HG02623 (cell line): Measurements from ENCODE around the gene CD68.
A peak's percentile ranks its signal among the peaks of the same experiment; 100 is the strongest.

Experiments used
- ATAC-seq: cut with Tn5 transposase; IDR thresholded peaks from one replicate; pipeline ENCODE4 v1.9.1; 2021; ENCODE audit warnings: moderate library complexity; ENCODE audit not compliant: unreplicated experiment

Gene CD68, protein sequence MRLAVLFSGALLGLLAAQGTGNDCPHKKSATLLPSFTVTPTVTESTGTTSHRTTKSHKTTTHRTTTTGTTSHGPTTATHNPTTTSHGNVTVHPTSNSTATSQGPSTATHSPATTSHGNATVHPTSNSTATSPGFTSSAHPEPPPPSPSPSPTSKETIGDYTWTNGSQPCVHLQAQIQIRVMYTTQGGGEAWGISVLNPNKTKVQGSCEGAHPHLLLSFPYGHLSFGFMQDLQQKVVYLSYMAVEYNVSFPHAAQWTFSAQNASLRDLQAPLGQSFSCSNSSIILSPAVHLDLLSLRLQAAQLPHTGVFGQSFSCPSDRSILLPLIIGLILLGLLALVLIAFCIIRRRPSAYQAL

DNA sequence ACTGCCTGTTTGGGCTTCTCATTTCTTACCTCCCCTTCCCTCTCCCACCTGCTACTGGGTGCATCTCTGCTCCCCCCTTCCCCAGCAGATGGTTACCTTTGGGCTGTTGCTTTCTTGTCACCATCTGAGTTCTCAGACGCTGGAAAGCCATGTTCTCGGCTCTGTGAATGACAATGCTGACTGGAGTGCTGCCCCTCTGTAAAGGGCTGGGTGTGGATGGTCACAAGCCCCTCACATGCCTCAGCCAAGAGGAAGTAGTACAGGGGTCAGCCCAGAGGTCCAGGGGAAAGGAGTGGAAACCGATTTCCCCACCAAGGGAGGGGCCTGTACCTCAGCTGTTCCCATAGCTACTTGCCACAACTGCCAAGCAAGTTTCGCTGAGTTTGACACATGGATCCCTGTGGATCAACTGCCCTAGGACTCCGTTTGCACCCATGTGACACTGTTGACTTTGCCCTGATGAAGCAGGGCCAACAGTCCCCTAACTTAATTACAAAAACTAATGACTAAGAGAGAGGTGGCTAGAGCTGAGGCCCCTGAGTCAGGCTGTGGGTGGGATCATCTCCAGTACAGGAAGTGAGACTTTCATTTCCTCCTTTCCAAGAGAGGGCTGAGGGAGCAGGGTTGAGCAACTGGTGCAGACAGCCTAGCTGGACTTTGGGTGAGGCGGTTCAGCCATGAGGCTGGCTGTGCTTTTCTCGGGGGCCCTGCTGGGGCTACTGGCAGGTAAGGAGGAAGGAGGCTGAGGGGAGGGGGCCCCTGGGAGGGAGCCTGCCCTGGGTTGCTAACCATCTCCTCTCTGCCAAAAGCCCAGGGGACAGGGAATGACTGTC is at the start of gene CD68:
TSS of gene CD68 (plus strand) at position 638 of the 833 bp plus-strand sequence. CDS start at position 678, 40 bp downstream.
- ATAC-seq: no peak

DNA sequence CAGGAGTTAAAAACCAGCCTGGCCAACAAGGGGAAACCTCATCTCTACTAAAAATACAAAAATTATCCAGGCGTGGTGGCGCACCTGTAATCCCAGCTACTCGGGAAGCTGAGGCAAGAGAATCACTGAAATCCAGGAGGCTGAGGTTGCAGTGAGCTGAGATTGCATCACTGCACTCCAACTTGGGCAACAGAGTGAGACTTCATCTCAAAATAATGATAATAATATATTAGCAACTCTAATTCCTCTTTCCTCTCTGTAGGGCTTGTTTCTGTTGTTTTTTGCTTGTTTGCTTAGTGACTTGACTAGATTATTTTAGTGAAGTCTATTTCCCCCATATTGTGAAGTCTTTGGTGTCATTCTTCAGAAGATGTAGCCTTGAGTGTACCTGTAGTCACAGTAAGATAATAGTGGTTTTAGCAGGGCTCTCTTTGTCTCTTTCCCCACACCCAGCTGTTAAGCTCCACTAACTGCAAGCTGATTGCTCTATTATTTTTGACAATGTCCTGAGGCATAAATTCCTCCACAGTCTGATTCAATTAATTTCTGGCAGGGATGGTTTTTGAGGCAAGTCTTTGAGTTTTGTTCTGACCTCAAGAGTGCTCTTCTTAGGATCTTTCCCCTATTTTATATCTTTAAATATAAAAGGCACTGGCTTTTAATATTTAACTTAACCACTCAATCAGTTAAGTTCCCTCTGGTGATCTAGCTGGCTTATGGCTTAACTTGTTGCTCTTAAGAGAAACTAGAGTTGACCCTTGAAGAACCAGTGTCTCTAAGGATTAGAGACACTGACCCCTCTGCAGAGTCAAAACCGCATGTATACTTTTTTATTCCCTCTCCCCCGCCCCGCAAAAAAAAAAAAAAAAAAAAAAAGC is 49.2 kb upstream of the CD68 start:
- no peak for ATAC-seq

DNA sequence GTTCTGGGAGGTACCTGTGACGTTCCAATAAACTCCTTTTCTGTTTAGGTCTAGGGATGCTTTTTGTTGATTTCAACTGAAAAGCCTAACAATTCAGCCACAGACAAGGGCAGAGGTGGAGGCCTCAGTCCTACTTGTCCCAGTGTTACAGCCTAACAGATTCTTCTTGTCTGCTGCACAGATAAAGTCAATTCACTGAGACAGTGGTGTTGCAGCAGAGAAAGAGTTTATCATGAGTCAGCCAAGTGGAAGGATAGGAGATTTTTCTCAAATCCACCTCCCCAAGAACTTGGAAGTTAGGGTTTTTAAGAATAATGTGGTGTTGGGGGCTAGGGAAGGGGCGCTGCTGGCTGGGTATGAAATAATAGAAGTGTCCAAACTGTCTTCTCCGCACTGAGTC is 41.4 kb upstream of the CD68 start:
- no peak for ATAC-seq

DNA sequence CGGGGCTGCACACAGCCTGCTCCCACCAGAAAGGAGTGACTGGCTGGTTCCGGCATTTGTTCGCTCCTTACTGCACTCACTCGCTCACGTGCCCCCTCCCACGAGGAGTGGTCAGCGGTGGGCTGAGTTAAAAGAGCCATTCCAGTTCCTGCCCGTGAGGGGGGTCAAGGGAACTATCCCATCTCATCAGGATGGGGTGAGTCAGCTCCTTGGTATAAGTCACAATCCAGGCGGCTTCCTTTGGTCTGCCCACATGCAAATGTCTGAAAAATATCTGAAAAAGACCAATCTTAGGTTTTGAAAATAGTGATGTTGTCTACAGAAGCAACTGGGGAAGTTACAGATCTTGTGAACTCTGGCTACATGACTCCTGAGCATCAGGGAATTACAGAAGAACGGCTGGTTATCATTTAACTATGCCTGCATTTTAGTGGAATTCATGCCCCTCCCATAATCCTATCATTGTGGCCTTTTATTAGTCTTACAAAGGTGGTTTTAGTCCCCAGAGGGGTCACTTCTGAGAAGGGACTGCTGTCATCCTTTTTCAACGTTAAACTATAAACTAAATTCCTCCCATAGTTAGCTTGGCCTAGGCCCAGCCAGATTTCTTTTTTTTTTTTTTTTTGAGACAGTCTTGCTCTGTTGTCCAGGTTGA is 40.4 kb upstream of the CD68 start:
- no peak for ATAC-seq

DNA sequence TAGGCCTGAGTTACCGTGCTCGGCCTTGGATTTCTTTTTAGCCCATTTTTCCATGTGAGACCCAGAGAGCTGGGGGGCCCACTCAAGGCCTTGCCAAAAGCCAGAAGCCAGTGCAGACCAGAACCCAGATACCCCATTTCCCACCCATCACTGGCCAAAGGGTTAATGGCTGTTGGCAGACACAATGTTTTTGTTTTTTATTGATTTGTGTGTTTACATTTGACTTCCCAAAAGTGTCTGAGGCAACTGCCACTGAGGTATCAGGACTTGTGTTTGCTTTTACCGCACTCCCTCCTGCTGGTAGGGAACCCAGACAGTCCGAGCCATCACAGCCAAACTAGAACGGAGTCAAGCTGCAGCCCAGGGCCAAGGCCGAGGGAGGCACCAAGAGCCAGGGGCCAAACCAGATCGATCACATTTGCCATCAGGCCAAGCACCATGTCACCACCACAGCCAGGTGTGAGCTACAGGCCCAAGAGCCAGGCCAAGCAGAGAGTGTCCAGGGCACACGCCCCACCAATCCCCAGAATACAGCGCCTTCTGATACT is 38.3 kb upstream of the CD68 start:
- ATAC-seq: no peak

DNA sequence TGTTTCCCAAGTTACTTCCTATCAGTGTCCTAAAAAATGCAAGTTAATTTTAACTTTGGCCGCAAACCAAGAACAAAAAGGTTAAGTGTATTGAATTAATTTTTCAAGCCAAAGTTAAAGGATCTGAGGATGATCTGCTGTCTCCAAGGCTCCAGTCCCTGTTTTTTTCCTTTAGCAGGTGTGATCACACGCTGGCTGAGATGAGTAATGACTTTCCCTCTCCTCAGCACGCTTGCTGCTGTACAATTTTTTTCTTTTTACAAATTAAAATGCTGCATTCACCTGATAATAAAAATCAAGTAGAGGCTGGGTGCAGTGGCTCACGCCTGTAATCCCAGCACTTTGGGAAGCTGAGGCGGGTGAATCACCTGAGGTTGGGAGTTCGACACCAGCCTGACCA is 34.5 kb upstream of the CD68 start:
- no peak for ATAC-seq

DNA sequence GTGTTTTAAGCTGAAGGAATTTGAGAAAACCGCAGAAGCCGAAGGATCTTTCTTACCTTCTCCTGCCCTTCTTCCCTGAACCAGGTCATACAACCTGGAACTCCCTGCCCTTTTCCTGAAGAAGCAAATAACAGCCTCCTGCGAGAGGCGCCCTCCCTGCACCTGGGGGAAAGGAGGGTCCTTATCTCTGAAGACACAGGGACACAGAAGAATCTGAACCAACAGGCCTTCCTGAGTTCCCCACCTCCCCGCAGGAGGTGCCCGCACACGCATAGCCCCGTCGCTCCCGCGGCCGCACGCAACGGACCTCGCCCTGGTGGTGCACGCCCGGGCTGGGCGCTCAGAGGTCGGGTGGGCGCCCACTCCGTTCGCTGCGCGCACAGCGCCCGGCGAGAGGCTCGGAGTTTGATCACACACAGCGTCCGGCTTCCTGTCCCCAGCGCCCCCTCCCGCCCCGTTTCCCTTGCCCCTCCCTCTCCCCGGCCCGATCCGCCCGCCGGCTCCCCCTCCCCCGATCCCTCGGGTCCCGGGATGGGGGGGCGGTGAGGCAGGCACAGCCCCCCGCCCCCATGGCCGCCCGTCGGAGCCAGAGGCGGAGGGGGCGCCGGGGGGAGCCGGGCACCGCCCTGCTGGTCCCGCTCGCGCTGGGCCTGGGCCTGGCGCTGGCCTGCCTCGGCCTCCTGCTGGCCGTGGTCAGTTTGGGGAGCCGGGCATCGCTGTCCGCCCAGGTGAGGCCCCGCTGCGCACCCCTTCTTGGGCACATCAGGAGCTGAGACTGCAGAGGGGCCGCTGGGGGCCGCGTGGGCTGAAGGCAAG is 30.6 kb upstream of the CD68 start, which contains the start of gene TNFSF12:
TSS of gene TNFSF12 (plus strand) at position 474 of the 816 bp plus-strand sequence. CDS start at position 570, 96 bp downstream.
- no peak for ATAC-seq

DNA sequence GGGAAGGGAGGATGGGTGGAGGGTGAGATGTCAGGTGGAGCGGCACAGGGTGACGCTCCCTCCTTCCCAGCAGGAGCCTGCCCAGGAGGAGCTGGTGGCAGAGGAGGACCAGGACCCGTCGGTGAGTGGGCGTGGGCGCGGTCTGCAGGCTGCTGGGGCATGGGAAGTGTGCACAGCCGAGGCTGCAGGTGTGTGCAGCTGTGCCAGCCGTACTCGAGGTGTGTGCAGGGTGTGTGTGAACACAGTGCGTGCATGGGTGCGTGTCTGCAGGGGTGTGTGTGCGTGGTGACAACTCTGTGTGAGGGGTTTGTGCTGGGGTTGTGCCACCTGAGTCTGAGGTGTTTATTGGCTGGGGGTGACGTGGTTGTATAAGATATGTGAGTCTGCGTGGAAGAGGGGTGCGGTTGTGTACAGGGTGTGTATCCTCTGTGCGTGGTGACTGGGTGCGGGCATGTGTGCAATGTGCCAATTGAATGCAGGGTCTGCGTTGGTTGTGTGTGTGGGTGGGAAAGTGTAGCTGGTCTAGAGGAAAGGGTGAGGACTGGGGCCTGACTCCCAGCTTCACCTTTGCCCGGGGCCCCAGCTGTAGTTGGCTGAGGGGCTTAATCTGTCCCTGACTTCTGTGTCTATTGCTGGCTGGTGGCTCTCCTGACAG is 29.9 kb upstream of the CD68 start:
- no peak for ATAC-seq

DNA sequence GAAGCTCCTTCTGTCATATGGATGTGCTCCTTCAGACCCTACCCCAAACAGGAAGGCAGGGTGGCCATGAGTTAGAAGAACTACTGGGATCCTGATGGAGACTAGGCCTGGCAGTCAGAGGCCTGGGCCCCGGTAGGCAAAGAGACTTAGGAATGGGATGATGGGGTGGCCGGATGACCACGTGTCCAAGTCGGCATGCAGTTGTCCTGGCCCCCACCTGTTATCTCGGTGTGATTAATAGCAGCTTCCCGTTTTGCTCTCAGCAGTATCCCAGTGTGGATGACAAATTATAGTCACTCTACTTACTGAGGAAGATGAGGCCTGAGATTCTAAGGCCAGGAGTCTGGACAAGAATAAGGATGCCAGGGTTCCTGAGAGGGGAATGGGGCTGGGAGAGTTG is 29.1 kb upstream of the CD68 start:
- ATAC-seq: no peak

DNA sequence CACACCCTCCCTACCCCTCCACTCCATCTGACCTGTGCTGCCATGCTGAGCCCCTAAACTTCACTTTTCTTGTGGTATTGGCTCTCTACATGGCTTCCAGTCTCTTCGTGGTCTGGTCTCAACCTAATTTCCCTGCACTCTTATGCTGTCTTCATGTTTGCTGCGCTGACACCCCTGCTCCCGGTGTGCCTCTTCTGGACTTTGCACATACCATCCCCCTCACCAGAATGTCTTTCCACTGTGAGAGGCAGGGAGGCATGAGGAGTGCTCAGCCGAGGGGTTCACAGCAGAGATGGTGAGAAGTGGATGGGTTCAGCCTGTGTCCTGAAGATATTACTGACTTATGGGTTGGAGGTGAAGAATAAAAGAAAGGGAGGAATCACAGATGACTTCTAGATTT is 28.0 kb upstream of the CD68 start:
- no peak for ATAC-seq

DNA sequence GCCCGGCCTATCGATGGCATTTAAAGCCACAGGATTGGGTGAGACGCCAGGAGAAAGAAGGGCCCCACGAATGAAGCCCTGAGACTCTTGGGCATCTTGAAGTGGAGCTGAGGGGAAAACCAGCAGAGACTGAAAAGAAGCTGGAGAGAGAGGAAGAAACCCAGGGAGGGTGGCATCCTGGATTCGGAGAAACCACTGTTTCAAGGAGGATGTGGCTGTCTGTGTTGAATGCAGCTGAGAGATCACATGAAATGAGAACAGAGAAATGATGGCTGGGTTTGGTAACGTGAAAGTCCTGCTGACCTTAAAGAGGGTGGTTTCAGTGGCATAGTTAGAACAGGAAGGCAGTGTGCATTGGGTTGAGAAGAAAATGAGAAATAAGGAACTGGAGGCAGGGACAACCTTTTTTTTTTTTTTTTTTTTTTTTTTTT is 26.8 kb upstream of the CD68 start:
- peak; percentile 63 for ATAC-seq

DNA sequence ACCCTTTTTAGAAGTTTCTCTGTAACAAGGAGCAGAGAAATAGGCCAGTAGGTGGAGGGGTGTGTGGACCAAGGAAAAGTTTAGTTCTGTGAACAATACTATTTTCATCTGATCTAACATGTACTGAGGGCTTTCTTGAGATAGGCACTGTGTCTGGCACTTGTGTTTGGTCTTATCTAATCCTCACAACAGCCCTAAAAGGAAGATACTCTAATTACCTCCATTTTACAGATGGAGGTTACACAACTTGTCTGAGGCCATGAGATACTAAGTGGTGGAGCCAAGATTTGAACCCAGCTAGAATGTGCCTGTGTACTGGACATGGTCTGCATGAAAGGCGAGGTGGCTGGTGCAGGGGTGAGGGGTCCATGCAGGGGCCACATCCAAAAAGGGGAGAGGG is 26.1 kb upstream of the CD68 start:
- no peak for ATAC-seq

DNA sequence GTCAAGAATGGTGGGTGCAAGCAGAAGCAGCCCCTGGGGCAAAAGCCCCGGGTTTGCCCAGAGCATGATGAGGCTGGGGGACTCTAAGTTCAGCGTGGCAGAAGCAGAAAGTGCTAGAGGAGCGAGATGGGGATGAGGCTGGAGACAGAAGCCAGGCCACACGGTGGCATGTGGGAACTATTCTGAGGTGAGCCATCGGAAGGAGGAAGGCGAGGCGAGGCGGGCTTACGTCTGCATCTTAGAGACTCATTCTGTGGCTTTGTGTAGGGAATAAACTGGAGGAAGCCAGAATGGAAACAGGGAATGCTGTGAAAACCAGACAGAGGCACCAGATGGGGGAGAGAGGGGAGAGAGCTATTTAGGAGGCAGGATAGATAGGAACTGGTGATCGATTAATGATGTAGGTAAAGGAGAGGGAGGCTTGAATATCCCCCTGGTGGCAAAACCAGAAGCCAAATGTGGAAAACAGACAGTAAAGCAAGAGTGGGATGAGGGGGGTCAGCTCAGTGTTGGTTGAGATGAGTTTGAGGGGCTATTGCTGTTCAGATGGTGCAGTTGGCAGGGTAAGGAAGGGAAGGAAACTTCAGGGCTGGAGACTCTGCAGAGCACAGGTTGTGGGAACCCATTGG is 24.0 kb upstream of the CD68 start:
- no peak for ATAC-seq

DNA sequence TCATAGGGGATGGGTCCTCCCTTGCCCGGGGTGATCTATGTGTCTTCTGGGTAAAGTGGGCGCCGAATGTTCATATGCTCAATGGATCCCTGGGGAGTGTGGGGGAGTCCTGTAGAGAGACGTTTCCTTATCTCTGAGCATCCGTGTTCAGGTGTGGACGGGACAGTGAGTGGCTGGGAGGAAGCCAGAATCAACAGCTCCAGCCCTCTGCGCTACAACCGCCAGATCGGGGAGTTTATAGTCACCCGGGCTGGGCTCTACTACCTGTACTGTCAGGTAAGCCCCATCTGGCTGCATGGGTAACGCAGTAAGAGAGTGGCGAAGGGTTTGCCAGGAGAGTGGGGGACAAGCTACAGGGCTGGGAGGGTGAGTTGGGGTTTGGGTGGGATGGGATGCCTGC is 22.8 kb upstream of the CD68 start:
- ATAC-seq: no peak

DNA sequence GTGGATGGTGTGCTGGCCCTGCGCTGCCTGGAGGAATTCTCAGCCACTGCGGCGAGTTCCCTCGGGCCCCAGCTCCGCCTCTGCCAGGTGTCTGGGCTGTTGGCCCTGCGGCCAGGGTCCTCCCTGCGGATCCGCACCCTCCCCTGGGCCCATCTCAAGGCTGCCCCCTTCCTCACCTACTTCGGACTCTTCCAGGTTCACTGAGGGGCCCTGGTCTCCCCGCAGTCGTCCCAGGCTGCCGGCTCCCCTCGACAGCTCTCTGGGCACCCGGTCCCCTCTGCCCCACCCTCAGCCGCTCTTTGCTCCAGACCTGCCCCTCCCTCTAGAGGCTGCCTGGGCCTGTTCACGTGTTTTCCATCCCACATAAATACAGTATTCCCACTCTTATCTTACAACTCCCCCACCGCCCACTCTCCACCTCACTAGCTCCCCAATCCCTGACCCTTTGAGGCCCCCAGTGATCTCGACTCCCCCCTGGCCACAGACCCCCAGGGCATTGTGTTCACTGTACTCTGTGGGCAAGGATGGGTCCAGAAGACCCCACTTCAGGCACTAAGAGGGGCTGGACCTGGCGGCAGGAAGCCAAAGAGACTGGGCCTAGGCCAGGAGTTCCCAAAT is 22.2 kb upstream of the CD68 start:
- no peak for ATAC-seq

DNA sequence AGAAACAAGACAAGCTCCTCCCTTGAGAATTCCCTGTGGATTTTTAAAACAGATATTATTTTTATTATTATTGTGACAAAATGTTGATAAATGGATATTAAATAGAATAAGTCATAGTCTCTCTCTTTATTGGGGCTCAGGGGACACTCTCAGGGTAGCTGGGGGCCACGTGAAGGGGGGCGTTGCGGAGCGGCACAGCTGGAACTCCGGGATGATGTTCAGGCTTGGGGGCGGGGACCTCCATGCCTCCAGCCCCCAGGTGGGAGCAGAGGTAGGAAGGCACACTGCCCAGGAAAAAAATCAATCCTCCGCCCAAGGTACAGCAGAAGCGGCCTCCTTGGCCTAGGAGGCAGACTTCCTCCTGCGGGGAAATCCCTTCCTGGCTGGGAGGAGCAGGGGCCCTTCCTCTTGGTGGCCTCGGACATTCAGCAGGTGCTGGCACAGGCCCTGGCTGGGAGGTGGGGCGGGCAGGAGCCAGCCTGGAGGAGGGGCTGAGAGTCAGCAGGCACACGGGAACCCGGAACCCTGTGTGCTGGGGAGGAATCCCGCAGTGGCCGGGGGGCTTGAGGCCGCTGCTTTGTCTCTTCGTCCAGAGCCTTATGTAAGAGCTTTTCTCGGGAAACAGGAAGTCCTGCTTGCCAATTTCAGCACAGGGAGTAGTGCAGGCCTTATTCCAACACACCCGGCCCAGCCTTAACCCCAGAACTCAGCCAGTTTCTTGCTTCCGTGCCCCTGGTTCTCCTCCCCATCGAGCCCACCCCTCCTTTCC is 21.5 kb upstream of the CD68 start:
- no peak for ATAC-seq
